AG04449 (cell line): ENCODE measurements around the gene SPTY2D1.
A peak's percentile ranks its signal among the peaks of the same experiment; 100 is the strongest.

Experiments
- CTCF ChIA-PET: fragments of 350-600 bp; formaldehyde crosslinking; extraction: SDS; loops from one replicate; lab custom pipeline; 2021; ENCODE audit warnings: antibody characterized with exemption; lab: Yijun Ruan, JAX
- POLR2A ChIA-PET: fragments of 400-600, 350-600 bp; formaldehyde crosslinking; extraction: SDS; loops from one replicate; lab custom pipeline; 2020; ENCODE audit warnings: antibody characterized with exemption, inconsistent platforms; lab: Yijun Ruan, JAX
- DNase-seq: peaks from one replicate; pipeline ENCODE4 v3.0.0-alpha.2; 2010; ENCODE audit warnings: low read depth, low spot score
- H3K4me3 ChIP-seq: 2 replicates; pipeline ENCODE4 v1.5.1; 2011; ENCODE audit warnings: low read depth, mild to moderate bottlenecking, control low read depth, low read length
- CTCF ChIP-seq: IDR thresholded peaks from one replicate; pipeline ENCODE4 v1.5.1; 2011; ENCODE audit warnings: mild to moderate bottlenecking, moderate library complexity, low read length, control low read depth, inconsistent platforms; ENCODE audit not compliant: insufficient read depth; ENCODE audit errors: missing control alignments

Gene SPTY2D1

GRCh38 chr11:18590571-18590970 is 43.6 kb downstream of the SPTY2D1 start:
- DNase-seq: no peak
- ChIA-PET POLR2A (no interaction called here), CTCF (interaction anchor here (1.1 to 2.1 kb wide), 2 partner anchors 13 to 140 kb away, joined by 3 to 6 read pairs; no protein-coding TSS in a partner anchor)
- no peak overlapping the region for H3K4me3 ChIP-seq
- no peak for TF ChIP-seq CTCF

DNA sequence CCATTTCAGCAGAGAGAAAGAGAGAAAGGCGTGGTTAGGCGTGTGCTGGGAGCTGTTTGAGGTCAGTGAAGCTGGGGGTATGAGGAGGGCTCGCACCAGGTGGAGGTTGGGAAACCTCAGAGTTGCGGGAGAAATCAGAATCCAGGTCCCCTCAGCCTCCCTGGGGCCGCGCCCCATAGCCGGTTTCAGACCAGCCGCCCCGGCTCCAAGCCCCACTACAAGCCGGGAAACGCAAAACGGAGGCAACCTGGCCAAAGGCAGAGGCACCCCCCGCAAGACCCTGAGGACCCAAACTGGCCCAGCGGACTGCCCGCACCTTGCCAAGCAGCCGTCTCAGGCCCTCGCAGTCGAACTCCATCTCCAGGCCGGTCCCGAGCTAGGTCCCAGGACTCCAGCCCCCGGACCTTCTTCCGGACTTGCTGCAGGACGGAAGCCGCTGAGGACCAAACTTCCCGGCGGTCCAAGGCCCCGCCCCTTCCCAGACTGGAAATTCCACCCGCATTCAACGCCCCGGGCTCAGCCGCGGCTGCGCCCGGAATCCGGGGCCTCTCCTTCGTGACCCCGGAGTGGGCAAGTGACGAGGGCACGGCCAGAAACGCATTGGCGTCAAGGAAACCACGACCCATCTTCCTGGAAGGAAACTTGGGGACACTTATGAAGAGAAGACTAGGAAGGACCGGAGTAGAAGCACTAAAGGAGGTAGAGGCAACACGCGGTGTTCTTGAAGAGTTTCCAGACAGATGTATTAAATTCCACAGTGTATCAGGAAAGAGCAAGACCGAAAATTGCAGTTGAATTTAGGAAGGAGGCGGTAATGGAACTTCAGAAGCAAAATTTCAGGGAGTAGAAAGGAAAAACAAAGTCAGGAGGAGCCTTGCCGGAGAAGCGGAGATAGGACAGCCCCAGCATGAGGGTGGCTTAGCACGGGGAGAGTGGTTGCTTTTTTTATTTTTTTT is 45.6 kb downstream of the SPTY2D1 start, which contains the start of gene UEVLD:
TSS of gene UEVLD (minus strand) at position 438 of the 956 bp plus-strand sequence. CDS start at position 358, 80 bp downstream.
- CTCF ChIA-PET: interaction anchor here (1.2 kb wide), 1 partner anchor 26 kb away, joined by 3 read pairs; no protein-coding TSS in a partner anchor
- POLR2A ChIA-PET: interaction anchor here (0.9 to 2.4 kb wide), 3 partner anchors 16 to 45 kb away, joined by 3 to 17 read pairs (median 4); partner anchors contain the start of gene SPTY2D1
- peak within 1 kb of the TSS; percentile 95 for H3K4me3 ChIP-seq
- TF ChIP-seq CTCF: no peak
- DNase-seq: peak; percentile 50

DNA sequence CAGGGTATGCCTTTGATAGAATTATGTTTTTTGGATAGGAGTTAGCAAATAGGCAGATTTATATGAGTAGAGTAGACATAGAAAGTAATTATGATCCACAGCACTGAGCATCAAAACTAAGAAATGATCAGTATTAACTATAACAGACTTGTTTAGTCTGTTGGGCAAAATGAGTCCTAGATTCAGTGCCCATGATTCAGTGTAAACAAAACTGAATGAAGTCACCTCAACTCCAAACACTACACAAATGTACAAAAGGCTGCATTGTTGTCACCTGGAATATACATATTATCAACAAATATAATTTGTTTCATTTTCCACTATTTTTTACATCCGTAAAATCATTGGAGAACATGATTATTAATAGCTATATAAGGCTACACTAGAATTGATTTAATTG is 52.3 kb downstream of the SPTY2D1 start:
- DNase-seq: no peak
- ChIA-PET CTCF (no interaction called here), POLR2A (no interaction called here)
- no peak overlapping the region for H3K4me3 ChIP-seq
- TF ChIP-seq CTCF: no peak

DNA sequence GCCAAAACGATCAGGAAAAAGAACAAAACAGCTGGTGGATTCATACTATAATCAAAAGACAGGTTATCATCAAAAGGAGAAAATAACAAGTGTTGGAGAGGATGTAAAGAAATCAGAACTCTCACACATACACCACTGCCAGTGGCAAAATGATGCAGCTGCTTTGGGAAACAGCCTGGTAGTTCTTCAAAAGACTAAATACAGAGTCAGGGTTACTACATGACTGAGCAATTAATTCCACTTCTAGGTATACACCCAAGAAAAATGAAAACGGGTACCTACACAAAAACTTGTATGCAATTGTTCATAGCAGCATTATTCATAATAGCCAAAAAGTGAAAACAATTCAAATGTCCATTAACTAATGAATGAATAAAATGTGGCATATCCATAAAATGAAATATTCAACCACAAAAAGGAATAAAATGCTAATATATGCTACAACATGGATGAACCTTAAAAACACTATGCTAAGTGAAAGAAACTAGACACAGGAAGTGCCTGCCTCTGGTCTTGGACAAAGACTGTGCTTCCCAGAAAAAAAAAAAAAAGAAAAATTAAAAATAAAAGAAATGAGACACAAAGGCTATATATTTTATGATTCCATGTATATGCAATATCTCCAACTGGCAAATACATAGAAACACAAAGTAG is 53.9 kb downstream of the SPTY2D1 start:
- CTCF ChIA-PET: interaction anchor here (1.1 kb wide), 1 partner anchor 16 kb away, joined by 4 read pairs; no protein-coding TSS in a partner anchor
- no peak for TF ChIP-seq CTCF
- no peak for DNase-seq
- POLR2A ChIA-PET: interaction anchor here (0.6 kb wide), 1 partner anchor 269 kb away, joined by 3 read pairs; no protein-coding TSS in a partner anchor
- H3K4me3 ChIP-seq: no peak overlapping the region

DNA sequence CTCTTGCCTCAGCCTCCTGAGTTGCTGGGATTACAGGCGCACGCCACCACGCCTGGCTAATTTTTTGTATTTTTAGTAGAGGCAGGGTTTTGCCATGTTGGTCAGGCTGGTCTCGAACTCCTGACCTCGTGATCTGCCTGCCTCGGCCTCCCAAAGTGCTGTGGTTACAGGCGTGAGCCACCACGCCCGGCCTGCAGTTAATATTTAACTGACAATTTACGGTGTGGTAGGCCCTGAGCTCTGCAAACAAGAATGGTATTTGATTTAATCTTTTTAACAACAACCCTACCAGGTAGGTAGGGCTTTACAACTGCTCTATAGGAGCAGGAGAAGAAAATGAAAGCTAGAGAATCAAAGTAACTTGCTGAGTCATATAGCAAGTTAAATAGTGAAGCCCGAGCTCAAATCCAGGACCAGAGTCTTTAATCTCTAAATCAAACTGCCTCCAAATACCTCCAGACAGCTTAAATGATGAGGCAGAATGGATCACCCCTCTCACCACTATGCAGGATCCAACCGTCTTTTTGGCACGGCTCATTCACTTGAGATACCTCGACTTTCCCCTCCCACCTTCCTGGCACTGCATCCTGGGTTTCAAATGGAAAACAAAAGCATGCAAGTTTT is 55.1 kb downstream of the SPTY2D1 start:
- ChIA-PET CTCF (interaction anchor here (1.1 kb wide), 1 partner anchor 15 kb away, joined by 4 read pairs; no protein-coding TSS in a partner anchor), POLR2A (no interaction called here)
- DNase-seq: no peak
- TF ChIP-seq CTCF: no peak
- no peak overlapping the region for H3K4me3 ChIP-seq
